Type B pancreatic cell (in vitro differentiated cells): ENCODE measurements around the gene MAPK8IP3. TPM values are rescaled to one million over a fixed set of nuclear protein-coding genes. Genes with fewer than 3 reads are reported as not detected.

Experiments
- DNase-seq: peaks from one replicate; pipeline ENCODE4 v3.0.0; 2021; ENCODE audit warnings: mixed read lengths; ENCODE audit not compliant: unreplicated experiment; ENCODE audit errors: extremely low spot score
- H3K27ac Mint-ChIP-seq: 2 replicates; pipeline ENCODE4 v1.8.0; 2021; ENCODE audit warnings: mild to moderate bottlenecking, mixed read lengths
- H3K27me3 Mint-ChIP-seq: 2 replicates; pipeline ENCODE4 v1.8.0; 2021; ENCODE audit warnings: mixed read lengths
- H3K36me3 Mint-ChIP-seq: 2 replicates; pipeline ENCODE4 v1.8.0; 2021; ENCODE audit warnings: mixed read lengths
- H3K4me1 Mint-ChIP-seq: one replicate; pipeline ENCODE4 v1.8.0; 2021; ENCODE audit warnings: mixed read lengths; ENCODE audit not compliant: unreplicated experiment
- H3K4me3 Mint-ChIP-seq: 2 replicates; pipeline ENCODE4 v1.8.0; 2021; ENCODE audit warnings: mild to moderate bottlenecking, mixed read lengths
- H3K9me3 Mint-ChIP-seq: 2 replicates; pipeline ENCODE4 v1.8.0; 2021; ENCODE audit warnings: mixed read lengths
- CTCF ChIP-seq: fragments of 200-600 bp; sonication (generic); conservative IDR thresholded peaks from 2 replicates; pipeline ENCODE4 v1.5.0; 2021; ENCODE audit warnings: antibody characterized with exemption, mild to moderate bottlenecking
- total RNA-seq: library from RNA; stranded (reverse); gene quantifications from 2 replicates; pipeline ENCODE4 v1.2.1, GENCODE V29; 2021; ENCODE audit warnings: low replicate concordance

The MAPK8IP3 gene
- total RNA-seq, 1 donor from 2014 or later, result 97.5 TPM

DNA sequence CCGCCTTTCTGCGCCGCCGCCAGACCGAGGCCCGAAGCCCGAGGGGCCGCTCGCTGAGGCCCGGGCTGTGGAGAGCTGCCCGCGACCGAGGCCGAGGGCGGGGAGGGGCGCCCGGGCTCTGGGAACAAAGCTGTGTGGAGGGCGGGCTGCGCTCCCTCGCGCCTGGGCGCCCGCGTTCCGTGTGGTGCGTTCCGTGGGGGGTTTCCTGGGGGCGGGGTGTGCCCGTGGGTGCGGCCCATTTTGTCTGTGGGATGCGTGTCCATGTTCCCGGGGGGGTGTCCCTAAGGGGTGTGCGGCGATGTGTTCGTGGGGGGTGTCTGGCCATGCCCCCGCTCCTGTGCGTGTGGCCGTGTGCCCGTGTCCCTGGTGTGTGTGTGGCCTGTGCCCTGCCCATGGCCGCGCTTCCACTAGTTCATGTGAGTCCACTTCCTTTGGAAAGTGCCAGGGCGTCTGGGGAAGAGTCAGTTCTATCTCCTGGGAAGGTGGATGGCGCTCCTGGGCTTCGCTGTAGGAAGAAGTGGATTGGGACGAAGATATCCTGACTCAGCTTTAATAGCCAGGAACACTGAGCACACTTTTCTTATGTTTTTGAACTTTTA is 27.4 kb upstream of the MAPK8IP3 start:
- Mint-ChIP-seq H3K27ac (peak overlapping the region; percentile 89), H3K4me3 (peak overlapping the region; percentile 92), H3K4me1 (peaks cover 19% of the 10 kb centered on the region), H3K9me3 (no peaks in the 10 kb centered on the region), H3K27me3 (no peaks in the 10 kb centered on the region), H3K36me3 (peaks cover 11% of the 10 kb centered on the region)
- DNase-seq, result no peak
- TF ChIP-seq CTCF, result no peak

DNA sequence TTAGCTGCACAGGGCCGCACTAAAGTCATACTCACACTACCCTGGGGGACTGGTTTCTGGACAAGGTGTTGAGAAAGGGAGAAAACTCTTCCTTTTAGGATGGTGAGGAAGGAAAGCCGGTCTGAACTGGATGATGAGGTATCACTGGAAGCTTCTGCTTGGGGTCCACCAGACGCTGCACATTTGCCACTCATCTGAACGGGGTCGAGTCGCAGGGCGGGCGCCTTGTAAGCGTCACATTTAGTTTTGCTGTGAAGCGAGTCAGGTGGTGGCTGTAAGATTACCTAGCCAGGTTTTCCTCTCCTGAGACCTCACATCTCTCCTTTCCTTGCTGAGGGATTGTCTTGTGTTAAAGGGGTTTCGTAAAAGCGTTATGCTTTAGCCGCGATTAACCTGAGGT is 25.6 kb upstream of the MAPK8IP3 start:
- Mint-ChIP-seq H3K27ac (peak overlapping the region; percentile 65), H3K4me1 (peaks cover 22% of the 10 kb centered on the region), H3K27me3 (no peaks in the 10 kb centered on the region), H3K4me3 (peak overlapping the region; percentile 74), H3K36me3 (peaks cover 14% of the 10 kb centered on the region), H3K9me3 (no peaks in the 10 kb centered on the region)
- no peak for DNase-seq
- TF ChIP-seq CTCF, result no peak

DNA sequence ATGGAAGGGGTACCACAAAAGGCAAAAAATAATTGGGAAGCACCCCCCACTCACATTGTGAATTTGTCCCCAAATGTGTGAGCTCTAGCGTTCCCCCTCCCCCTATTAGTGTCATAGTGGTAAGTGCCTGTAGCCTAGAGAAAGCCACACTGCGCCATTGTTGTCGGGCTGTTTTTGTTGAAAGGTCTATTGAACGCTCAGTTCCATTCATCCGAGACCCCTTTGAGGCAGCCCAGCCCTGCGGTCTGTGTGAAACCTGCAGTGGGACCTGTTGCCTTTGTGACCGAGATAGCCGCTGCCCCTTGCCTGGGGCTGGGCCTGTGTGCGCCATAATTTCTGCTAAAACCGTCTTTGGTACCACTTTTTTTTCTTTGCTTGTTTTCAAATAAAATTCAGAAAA is 25.0 kb upstream of the MAPK8IP3 start:
- TF ChIP-seq CTCF, result no peak
- Mint-ChIP-seq H3K4me3 (peak overlapping the region; percentile 79), H3K4me1 (peaks cover 22% of the 10 kb centered on the region), H3K27me3 (no peaks in the 10 kb centered on the region), H3K9me3 (no peaks in the 10 kb centered on the region), H3K36me3 (peaks cover 10% of the 10 kb centered on the region), H3K27ac (peak overlapping the region; percentile 36)
- DNase-seq, result no peak

DNA sequence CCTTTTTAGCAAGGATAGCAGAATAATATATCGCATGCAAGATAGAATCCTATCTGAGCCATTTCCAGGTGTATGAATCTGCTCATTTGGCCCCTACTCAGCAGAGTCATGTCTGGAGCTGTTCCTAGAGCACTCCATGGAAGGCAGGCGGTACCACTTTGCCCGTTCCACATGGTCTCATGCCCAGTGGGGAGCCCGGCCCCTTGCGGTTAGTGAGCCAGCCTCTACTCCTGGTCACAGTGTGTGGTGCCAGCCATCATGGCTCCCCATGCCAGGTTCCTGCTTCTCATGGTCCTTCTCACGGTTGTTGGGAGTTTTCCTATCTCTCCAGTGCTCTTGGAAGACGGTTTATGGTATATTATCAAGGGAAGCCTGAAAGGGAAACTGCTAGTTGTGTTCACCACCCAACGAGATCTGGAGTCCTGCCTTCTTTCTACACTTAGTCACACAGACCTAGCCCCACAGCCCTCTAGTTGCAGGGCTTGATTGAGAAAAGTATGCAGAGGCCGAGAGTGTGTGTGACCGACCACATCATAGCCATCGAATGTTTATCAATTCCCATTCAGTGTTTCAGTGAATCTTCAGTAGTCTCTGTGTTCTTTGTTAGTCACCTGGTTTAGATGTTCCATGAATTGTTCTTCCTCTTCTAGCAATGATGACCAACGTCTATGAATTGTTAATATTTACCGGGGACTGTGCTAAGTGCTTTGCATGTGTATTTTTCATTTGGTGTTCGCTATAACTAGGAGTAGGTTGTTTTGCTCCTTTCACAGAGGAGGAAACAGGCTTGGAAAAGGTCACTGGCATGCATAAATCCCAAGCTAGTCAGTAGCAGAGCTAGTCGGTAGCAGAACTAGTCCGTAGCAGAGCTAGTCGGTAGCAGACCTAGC is 18.3 kb upstream of the MAPK8IP3 start:
- peaks cover 36% of the 10 kb centered on the region for H3K36me3 Mint-ChIP-seq
- no peaks in the 10 kb centered on the region for H3K27me3 Mint-ChIP-seq
- no peaks in the 10 kb centered on the region for H3K9me3 Mint-ChIP-seq
- H3K27ac Mint-ChIP-seq, result peak overlapping the region; percentile 96
- peaks cover 12% of the 10 kb centered on the region for H3K4me1 Mint-ChIP-seq
- H3K4me3 Mint-ChIP-seq, result no peak overlapping the region
- DNase-seq, result no peak
- no peak for TF ChIP-seq CTCF

DNA sequence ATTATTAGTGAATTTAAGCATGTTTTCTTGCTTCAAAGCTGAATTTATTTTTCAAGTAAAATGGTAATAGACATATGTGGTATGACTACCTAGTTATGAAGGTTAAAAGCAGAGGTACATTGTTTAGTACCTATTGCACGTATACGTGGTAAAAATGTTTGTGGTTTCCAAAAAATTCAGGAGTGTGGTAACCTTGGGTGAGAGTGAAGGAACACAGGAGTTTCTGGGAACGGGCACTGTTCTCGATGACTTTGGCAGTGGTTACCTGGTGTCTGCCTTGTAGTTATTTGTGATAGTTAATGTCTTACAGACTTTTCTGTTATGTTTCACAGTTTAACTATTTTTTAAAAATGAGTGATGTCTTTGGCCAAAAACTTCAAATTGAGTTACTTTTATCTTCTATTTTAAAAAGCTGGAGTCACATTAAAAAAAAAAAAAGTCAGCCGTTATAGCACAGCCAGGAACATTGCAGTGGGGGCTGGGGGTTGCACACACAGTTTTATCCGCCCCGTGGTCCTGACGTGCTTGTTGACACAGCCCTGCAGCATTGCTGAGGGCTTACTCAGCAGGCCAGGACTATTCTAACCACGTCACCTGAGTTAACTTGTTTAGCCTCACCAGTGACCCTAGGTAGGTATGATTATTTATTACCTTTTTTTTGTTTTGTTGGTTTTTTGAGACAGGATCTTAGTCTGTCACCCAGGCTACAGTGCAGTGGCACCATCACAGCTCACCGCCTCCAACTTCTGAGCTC is 17.0 kb upstream of the MAPK8IP3 start:
- no peak for TF ChIP-seq CTCF
- no peaks in the 10 kb centered on the region for H3K27me3 Mint-ChIP-seq
- no peaks in the 10 kb centered on the region for H3K9me3 Mint-ChIP-seq
- no peak for DNase-seq
- H3K4me1 Mint-ChIP-seq, result peaks cover 8% of the 10 kb centered on the region
- peak overlapping the region; percentile 22 for H3K4me3 Mint-ChIP-seq
- peak overlapping the region; percentile 96 for H3K27ac Mint-ChIP-seq
- peaks cover 40% of the 10 kb centered on the region for H3K36me3 Mint-ChIP-seq
